Retinal pigment epithelial cell (primary cell): Measurements from ENCODE around the gene CIAPIN1.
"Not testable (repeated sequence)": the region's sequence is repeated elsewhere in the genome, so short reads cannot be mapped to it uniquely, and the experiment has no call there.

Experiments
- DNase-seq: peaks from one replicate; pipeline ENCODE4 v3.0.0-alpha.2; 2010; ENCODE audit warnings: low read depth
- H3K4me3 ChIP-seq: 2 replicates; pipeline ENCODE4 v1.5.1; 2011; ENCODE audit warnings: mild to moderate bottlenecking, low read length, control low read depth, moderate library complexity
- TF ChIP-seq, protein P1 (sequence below): conservative IDR thresholded peaks from 2 replicates; pipeline ENCODE4 v1.5.1; 2011; ENCODE audit warnings: low read depth, low read length, control low read depth, inconsistent platforms

CIAPIN1 gene

DNA sequence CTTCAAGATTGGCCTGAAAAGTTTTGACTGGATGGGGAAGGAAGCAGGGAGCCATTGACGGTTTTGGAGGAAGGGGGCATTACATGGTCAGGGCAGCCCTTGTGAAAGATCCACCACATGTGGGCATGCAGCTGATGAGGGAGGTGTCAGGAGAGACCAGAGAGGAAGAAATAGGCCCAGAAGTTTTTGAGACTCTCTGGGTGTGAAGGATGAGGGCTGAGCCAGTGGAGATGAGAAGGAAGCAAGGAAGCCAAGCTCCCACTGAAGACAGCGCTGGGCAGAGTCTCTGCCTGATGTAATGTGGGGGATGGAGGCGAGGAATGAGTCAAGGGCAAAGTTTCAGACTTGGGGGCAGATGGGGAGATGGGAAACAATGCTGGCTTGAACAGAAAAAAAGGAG lies 42.1 kb downstream of the CIAPIN1 start:
- no peak overlapping the region for H3K4me3 ChIP-seq
- TF ChIP-seq, protein P1, sequence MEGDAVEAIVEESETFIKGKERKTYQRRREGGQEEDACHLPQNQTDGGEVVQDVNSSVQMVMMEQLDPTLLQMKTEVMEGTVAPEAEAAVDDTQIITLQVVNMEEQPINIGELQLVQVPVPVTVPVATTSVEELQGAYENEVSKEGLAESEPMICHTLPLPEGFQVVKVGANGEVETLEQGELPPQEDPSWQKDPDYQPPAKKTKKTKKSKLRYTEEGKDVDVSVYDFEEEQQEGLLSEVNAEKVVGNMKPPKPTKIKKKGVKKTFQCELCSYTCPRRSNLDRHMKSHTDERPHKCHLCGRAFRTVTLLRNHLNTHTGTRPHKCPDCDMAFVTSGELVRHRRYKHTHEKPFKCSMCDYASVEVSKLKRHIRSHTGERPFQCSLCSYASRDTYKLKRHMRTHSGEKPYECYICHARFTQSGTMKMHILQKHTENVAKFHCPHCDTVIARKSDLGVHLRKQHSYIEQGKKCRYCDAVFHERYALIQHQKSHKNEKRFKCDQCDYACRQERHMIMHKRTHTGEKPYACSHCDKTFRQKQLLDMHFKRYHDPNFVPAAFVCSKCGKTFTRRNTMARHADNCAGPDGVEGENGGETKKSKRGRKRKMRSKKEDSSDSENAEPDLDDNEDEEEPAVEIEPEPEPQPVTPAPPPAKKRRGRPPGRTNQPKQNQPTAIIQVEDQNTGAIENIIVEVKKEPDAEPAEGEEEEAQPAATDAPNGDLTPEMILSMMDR = no peak
- DNase-seq = no peak

DNA sequence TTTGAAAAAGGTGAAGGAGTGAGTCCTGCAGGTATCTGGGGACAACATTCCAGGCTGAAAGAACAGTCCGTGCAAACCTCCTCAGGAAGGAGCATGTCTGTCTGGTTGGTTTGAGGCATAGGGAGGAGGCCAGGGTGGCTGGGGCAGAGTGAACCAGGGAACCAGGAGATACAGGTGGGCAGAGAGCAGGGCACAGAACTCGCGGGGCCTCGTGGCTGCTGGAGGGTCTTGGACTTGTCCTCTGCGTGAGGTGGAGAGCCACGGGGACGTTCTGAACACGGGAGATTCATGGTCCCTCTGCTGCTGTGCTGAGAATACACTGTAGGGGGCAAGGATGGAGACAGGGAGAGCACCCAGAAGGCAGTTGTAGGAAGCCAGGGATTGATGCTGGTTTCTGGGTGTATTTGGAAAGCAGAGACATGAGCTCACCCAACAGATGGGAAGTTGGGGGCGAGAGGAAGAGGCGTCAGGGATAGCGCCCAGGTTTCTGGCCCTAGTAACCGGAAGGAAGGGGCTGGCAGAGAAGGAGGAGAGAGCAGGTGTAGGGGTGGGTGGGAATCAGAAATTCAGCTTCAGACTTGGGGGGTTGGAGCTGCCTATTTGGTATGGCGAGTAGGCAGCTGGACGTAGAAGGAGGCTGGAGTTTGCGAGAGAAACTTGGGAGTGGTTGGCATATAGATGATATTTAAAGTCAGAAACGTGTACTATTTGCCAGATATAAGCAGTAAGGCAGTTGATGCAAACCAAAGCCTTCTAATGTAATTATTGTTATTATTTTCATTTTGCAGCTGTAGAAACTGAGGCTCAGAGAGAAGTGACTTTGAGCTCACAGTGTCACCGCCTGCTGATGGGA lies 43.0 kb downstream of the CIAPIN1 start, which contains the start of gene CCL17:
CCL17 (plus strand) TSS at position 803 of the 853 bp plus-strand sequence. CDS start 9,166 bp downstream, outside the sequence.
- TF ChIP-seq, protein P1 = no peak
- DNase-seq = no peak
- no peak within 1 kb of the TSS for H3K4me3 ChIP-seq

DNA sequence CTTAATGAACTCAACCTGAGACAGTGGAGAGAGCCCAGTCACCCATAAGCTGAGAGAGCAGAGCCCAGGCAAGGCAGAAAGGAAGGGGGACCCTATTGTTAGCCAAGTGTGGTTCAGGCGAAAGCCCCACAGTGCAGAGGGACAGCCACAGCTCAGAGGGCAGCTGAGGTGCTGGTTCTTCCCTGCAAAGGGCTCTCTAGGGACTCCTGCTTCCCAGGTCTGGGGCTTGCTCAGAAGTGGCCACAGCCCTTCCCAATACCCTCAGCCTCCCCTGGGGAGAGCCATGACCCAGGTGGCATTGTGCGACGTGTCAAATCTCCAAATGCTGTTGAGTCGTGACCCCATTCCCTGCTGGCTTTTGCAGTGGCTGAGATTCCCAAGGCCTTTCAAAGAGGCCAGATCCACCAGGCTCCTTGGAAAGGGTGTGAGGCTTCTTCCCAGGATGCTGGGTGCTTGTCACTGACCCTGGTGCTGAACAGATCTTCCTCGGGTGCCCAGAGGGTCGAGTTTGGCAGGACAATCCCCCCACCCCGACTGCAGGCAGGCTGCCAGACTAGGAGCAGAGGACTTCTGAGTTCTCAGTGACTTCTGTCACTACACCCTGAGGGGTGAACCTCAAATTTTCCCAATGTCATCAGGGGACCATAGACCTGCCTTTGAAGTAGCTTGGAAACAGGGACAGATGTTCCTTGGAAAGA lies 45.1 kb downstream of the CIAPIN1 start:
- no peak overlapping the region for H3K4me3 ChIP-seq
- no peak for DNase-seq
- TF ChIP-seq, protein P1 = no peak

DNA sequence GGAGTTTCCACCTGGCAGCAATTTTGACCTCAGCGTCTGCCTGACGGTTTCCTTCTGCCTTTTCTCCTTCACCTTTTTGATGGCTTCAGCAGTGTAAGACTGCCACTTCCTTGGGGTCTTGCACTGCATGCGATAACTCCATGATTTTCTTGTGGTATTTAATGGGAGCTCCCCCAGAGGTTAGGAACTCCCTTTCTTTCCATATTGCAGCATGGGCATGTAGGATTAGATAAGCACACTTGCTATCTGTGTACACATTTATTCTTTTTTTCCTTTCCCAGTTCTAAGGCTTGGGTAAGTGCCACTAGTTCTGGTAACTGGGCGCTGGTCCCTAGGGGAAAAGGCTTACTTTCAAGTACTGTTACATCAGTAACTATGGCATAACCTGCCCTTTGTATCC lies 49.7 kb downstream of the CIAPIN1 start:
- H3K4me3 ChIP-seq, DNase-seq: not testable (repeated sequence)

DNA sequence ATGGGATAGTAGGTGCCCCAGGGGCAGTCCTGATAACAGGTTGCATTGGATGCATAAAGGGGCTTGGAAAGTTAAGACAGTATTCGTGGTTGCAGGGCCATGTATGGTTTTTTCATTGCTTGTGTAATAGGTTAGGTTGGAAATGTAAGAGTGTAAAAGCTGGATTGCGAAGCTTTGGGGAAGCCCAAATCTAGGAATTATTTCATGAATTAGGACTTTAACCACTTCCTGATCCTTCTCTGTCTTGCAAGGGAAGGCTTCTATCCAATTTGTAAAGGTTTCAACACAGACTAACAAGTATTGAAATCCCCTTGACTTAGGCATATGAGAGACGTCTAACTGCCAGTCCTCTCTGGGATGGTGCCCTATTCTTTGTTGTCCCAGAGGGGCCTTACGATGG lies 50.4 kb downstream of the CIAPIN1 start:
- DNase-seq = no peak
- H3K4me3 ChIP-seq = no peak overlapping the region
- TF ChIP-seq, protein P1 = no peak

DNA sequence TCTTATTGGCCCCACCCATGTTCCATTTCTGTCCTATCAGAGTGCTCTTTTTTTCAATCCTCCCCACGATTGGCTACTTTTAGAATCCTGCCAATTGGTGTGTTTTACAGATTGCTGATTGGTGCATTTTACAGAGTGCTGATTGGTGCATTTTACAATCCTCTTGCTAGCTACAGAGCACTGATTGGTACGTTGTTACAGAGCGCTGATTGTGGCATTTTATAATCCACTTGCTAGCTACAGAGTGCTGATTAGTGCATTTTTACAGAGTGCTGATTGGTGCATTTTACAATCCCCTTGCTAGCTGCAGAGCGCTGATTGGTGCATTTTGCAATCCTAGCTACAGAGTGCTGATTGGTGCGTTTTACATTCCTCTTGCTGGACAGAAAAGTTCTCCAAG lies 52.2 kb downstream of the CIAPIN1 start:
- no peak overlapping the region for H3K4me3 ChIP-seq
- DNase-seq = no peak
- TF ChIP-seq, protein P1 = no peak

DNA sequence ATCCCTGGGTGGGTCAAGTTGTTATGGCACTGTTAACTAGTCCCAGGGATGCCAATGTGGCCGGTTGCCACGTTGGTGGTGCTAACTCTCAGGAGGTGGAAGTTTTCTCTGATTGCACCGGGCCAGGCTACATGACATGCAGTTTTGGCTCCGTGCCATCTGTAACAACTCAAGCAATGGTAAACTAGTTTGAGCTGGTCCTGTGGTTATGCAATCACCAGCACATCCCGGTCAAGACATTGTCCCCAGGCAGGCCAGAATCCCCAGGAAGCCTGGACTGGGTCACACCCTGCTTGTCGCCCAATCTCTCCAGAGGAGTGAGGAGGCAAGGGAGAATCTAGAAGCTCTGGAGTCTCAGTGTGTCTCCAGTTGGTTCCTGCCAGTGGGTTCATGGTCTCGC lies 52.7 kb downstream of the CIAPIN1 start:
- DNase-seq = no peak
- TF ChIP-seq, protein P1 = no peak
- no peak overlapping the region for H3K4me3 ChIP-seq
